Brain pericyte (primary cell): ENCODE results near the gene COP1.

Source experiments
- DNase-seq: peaks from one replicate; pipeline ENCODE4 v3.0.0-alpha.2; 2012; ENCODE audit warnings: low read depth, low spot score

Gene COP1

GRCh38 chr1:175968486-175969172 lies 238.5 kb downstream of the COP1 start:
- no peak for DNase-seq

DNA sequence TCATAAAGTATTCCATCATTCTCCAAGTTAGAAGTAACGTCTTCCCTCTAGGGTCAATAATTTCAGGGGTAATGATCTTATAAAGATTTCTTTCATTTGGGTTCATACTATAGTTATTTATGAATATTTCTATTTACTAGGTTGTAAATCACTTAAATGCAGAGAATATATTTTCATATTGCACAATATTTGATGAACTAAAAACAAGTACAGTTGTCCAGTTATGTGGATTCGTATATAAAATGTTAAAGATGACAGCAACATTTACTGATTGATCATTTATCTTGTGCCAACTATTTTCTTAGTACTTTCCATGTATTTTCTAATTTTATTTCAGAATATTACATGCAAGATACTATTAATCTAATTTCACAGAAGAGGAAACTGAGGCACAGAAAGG lies 243.3 kb downstream of the COP1 start:
- DNase-seq, result no peak

DNA sequence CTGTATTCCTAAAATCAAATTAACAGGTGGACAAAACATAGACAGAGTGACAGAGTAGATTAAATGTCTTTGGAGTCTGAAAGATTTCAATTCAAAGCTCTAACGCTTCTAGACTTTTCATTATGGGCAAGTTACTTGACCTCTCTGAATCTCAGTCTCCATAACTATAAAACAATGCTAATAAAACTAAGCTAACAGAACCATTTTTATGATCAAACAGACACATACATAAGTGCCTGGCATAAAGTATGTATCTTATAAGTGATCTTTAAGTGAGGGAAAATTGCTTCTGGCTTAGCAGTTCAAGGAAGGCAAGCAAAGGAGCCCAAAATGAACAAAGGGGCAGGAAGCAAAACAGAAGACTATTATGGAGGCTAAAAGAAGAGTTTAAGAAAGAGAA lies 246.9 kb downstream of the COP1 start:
- DNase-seq, result no peak

DNA sequence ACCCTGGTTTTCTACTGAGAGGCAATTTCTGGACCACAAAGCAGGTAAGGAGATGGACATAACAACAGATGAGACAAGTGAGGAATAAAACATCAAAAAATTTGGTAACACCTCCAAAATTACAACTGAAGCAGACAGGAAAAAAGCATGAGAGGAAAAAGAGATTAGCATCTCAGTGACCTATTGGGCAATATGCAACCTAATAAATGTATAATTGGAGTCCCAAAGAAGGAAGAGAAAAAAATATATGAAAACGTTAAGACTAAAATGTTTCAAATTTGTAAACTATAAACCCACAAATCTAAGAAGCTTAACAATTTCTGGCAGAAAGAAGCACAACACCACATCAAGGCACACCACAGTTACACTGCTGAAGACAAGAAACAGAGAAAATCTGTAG lies 255.5 kb downstream of the COP1 start:
- no peak for DNase-seq

GRCh38 chr1:175947771-175948170 lies 259.3 kb downstream of the COP1 start:
- DNase-seq, result no peak

DNA sequence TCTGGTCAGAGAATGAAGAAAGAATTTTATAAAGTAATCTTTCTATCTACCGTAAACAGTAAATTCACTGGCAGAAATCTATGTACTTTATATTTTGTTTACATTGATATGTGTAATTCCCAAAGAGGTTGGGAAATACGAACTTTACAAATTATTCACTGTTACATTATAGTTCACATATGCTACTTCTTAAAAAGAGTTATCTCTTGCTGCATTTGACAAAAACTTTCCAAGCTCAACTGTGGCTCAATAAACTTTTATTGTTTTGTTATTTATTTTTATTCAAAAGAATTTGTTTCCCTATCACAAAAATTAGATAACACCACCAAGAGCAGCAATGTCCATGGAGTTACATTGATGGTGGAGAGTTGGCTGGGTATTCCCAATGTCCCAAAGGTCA lies 262.5 kb downstream of the COP1 start:
- no peak for DNase-seq

GRCh38 chr1:175941164-175941563 lies 265.9 kb downstream of the COP1 start:
- no peak for DNase-seq

- no peak for DNase-seq
Measured at GRCh38 chr1:175936736-175937135, 270.4 kb downstream of the COP1 start.

DNA sequence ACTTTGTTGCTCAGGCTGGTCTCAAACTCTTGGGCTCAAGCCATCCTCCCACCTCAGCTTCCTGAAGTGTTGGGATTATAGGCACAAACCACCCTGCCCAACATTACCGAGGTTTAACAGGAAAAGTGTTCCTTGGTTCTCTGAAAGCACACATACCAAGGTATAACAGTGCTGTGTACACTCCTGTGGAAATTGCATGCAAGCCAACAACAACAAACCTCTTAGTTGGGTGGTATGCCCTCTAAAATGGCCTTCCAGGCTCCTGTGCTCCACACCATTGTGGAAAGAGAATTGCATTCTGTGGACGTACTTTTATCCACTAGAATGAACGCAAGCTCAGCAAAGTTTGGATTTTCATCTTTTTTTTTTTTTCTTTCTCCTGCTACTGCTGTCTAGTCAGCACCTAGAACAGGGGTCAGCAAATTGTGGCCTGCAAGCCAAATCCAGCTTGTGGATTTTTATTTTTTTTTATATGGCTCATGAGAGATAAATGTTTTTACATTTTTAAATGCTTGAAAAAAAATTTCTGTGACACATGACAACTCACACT lies 271.4 kb downstream of the COP1 start:
- DNase-seq, result no peak

DNA sequence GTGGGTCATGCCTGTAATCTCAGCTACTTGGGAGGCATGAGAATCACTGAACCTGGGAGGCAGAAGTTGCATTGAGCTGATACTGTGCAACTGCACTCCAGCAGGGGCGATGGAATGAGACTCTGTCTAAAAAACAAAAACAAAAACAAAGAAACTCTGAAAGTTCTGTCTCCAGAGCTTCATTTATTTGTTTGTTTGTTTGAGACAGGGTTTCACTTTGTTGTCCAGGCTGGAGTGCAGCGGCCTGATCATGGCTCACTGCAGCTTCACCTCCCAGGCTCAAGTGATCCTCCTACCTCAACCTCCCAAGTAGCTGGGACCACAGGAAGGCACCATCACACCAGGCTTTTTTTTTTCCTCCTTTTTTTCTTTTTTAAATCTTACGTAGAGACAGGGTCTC lies 271.9 kb downstream of the COP1 start:
- DNase-seq, result no peak

GRCh38 chr1:175933801-175934200 lies 273.3 kb downstream of the COP1 start:
- no peak for DNase-seq

DNA sequence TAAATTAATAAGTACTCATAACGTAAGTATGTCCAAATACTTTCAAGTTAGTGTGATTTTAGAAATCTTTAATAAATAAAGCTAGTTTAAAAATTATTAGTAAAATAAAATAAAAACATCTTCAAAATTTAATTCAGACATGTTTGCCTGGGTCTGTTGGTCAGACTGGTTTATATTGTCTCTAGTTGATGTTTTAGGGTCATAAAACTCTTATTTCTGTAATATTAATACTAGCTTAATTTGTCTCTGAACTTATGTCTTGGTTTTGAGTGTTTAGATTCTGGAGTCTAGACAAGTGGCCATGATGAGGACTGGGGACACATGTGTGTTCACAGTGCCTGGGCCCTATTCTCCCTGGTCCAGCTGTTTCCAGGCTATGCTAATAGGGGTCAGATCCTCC lies 279.1 kb downstream of the COP1 start:
- no peak for DNase-seq

DNA sequence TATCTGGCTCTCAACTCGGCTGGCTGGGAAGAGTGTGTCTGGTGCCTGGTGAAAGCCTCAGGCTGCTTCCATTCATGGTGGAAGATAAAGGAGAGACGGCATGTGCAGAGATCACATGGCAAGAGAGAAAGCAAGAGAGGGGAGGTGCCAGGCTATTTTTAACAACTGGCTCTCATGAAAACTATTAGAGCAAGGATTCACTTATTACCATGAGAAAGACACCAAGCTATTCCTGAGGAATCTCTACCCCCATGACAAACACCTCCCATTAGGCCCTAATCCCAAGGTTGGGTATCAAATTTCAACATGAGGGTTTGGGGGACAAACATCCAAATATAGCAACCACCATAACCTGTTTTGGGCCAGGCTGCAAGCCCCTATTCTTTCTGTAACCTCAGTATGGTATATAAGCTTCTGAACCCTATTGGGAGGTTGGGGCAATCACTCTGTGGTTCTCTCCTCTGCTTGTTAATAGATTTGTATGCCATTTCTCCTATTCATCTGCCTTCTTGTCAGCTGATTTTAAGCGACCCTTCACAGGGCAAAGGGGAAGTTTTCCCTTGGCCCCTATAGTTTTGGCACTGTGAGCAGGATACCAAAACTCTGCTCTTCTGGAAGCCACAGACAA lies 284.7 kb downstream of the COP1 start:
- DNase-seq, result no peak

GRCh38 chr1:175920381-175920780 lies 286.7 kb downstream of the COP1 start:
- no peak for DNase-seq

DNA sequence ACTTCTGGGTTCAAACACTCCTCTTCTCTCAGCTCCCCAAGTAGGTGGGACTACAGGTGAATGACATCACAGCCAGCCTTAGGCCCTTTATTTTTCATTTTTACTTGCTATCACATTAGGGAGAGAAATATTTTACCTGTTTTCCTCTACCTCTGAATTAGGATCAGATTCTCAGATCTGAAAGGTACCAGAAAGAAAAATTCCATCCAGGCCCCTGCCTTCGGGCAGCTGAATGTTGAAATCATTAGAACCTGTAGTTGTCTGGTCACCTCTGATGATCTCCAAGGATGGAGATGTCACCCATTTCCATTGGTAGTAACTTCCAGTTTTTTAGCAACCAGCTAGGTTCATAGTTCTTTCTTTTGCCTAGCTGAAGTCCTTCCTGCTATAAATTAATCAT lies 288.1 kb downstream of the COP1 start:
- no peak for DNase-seq

DNA sequence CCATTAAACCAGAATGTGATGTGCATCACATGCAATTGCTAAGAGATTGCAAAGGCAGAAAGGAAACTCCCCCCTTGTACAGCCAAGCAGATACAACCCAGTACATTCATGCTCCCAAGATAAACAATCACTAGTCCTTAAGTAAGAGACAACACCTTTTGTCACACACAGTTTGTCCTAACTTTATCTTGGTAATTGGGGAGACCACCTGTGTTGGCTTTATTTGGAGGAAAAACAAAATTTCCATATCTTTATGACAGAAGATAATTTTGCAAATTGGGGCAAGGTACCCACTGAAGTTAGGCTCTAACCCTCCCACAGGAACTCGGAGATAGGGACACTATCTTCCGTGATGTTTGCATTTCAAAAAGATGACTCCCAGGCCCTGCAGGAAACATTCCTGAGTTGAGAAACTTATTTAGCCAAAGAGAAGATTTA lies 288.7 kb downstream of the COP1 start:
- DNase-seq, result no peak

GRCh38 chr1:175914115-175914514 lies 293.0 kb downstream of the COP1 start:
- no peak for DNase-seq

DNA sequence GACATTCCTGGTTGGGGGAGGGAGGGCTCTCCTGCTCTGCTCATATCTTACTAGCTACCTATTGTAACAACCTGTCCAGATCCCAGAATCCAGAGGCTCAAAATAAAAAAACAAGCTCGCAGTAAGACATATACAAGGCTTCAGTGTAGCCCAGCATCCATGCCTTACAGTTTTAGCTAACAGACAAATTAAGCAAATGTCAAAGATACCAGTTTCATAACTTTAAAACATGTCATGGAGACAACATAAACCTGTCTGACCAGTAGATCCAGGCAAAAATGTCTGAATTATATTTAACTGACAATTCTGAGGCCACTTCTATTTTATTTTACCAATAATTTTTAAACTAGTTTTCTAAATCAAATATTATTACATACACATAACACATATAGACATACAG lies 295.9 kb downstream of the COP1 start:
- DNase-seq, result no peak

- no peak for DNase-seq
Measured at GRCh38 chr1:175906370-175906769, 300.7 kb downstream of the COP1 start.

DNA sequence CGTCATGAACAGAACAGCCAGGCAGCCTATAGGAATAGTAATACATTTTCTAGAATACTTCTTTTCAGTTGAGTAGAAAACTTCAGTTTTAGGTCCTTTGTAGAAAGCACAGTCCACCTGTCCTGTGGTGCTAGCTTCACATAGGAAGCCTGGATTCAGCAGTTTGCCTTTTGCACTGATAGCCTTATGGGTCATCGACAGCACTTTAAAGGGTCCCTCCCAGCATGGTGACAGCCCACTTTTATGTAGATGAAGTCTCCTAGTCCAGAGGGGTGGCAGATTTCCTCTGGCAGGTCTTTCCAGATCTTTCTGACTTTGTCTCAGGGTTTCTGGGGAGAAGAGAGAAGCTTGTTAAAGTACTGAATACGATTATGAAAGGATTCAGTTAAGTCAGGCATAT lies 302.3 kb downstream of the COP1 start:
- no peak for DNase-seq

DNA sequence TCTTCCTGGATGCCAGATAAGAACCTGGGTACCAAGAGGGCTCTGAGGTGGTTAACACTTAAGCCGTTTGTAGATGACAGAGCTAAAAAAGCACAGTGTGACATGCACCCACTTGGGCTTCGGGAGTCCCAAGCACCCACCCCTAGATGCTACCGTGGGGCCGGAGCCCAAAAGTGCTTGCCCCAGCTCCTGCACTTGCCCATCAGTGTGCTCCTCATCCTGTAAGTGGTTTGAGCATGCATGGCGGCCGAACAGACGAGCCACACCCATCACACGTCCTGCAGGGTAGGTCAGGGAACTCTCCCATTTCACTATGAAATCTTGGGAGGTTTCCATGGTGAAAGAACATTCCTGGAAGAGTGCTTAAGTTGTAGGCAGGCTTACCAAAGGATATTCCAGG lies 304.8 kb downstream of the COP1 start:
- DNase-seq, result no peak

DNA sequence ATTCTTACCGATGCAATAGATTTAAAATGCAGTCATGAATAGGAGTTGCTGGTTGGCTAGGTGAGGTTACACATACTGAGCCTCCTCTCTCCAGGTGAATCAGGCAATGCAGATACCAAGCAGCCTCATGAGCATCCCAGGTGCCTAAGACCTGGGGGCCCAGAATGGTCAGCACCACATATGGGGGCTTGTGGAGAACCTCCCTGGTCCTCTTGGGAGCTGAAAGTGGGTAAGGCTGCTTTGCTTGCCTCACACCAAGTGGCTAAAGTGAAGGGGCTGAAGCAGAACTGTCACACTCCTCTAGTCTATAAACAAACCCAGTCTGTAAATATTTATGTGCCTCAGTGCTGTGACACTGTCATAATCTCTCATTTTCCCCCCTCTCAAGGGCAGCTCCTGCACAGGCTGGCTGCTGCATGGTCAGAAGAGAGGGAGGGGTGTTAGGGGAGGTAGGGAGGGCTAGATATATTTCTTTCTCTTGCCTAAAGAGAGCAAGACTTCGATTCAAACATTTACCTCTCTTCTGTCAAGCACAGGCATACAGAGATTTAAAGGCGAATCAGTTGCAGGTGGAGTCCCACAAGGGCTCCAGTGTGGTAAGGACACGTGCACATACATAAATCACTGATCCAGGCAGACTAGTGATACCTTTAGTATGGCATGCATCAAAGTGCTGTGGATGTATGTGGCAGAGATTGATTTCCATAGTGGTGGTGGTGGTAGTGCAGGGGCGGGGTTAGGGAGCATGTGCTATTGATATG lies 305.8 kb downstream of the COP1 start:
- DNase-seq, result no peak

DNA sequence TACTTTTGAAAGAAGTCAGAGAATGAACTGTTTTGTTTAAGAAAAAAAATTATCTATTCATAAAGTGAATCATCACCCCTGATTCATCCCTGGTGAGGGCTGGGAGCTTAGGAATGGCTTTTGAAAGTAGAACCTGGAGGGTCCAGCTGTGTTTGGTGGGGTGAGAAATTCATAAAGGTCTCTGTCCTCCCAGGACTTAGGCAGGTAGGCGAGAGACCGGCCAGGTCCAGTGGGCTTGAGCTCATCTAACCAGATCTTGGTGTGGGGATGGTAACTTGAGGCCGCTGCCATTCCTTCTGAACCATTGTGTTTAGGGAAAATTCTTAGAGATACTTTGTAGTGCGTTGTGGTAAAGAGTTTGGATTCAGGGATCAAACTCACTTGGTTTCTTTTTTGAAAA lies 306.9 kb downstream of the COP1 start:
- DNase-seq, result no peak
